Activated CD4-positive, alpha-beta T cell treated with anti-CD3 and anti-CD28 coated beads, Interleukin-10, Interleukin-2, amounts not matched to agents 100 ng/mL and 50 ng/mL, durations not matched to agents 16 hours and 8 hours (primary cell): ENCODE measurements around the gene FAM110D.

Source experiments
- DNase-seq: peaks from one replicate; pipeline ENCODE4 v3.0.0-alpha.2; 2020

The FAM110D gene

GRCh38 chr1:26130695-26131094 is 28.2 kb upstream of the FAM110D start:
- no peak for DNase-seq

- DNase-seq: no peak
Measured at GRCh38 chr1:26132128-26132833, 26.6 kb upstream of the FAM110D start.

GRCh38 chr1:26132834-26133167 is 26.1 kb upstream of the FAM110D start:
- no peak for DNase-seq

GRCh38 chr1:26134466-26134865 is 24.4 kb upstream of the FAM110D start:
- no peak for DNase-seq

GRCh38 chr1:26138974-26139558 is 19.8 kb upstream of the FAM110D start:
- DNase-seq: no peak

DNA sequence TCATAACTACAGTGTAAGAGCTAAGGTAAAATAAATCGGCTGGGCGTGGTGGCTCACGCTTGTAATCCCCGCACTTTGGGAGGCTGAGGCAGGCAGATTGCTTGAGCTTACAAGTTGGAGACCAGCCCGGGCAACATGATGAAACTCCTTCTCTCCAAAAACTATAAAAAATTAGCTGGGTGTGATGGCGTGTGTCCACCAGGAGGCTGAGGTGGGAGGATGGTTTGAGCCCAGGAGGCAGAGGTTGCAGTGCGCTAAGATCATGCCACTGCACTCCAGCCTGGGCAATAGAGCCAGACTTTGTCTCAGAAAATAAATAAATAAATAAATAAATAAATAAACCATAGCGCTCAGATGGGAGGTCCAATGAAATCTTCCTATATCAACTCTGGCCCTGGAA is 16.7 kb upstream of the FAM110D start:
- DNase-seq: no peak

DNA sequence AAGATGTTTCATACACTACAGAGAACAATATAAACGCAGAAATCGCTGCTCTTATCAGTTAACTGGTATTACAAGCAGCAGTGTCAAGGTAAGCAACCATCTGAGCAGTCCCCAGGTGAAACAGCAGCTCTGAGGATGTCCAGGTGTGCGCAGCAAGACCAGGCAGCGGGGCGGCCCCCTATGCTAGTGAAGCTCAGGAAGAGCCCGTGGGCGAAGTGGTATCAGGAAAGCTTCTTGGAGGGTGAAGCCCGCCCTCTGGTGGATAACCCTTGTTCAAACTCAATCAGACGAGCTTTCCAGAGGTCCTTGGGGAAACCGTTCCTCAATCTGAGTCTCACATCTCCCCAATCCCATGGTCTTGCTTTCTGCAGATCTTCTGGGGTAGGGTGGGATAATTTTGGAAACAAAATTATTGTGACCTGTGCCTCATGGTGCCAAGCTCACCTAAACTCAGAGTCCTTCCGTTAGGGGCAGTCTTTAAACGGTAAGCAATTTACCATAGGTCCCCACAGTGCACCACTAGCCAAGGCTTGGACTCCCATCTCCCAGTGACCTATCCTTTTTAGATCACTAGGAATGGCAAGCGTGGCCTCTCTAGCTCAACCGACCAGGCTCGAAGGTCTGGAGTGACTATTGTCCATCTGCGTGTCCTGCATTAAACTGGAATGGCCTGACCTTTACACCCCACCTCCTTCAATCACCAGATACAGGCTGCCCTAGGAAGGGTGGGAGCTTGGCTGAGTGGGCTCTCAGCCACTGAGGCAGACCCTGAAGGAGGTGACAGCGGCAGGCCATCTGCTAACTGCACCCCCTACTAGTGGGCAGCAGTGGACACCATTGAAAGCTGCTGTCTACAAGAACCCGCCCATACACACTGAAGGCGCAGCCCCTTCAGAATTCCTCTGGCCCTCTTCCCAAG is 13.6 kb upstream of the FAM110D start:
- peak; percentile 80 for DNase-seq

- DNase-seq: no peak
Measured at GRCh38 chr1:26145960-26146294, 13.0 kb upstream of the FAM110D start.

- no peak for DNase-seq
Measured at GRCh38 chr1:26148887-26149286, 10.0 kb upstream of the FAM110D start.

GRCh38 chr1:26153966-26154532 is 4.8 kb upstream of the FAM110D start:
- DNase-seq: no peak

- no peak for DNase-seq
Measured at GRCh38 chr1:26154750-26155149, 4.1 kb upstream of the FAM110D start.

- no peak for DNase-seq
Measured at GRCh38 chr1:26155370-26156284, 3.3 kb upstream of the FAM110D start.

DNA sequence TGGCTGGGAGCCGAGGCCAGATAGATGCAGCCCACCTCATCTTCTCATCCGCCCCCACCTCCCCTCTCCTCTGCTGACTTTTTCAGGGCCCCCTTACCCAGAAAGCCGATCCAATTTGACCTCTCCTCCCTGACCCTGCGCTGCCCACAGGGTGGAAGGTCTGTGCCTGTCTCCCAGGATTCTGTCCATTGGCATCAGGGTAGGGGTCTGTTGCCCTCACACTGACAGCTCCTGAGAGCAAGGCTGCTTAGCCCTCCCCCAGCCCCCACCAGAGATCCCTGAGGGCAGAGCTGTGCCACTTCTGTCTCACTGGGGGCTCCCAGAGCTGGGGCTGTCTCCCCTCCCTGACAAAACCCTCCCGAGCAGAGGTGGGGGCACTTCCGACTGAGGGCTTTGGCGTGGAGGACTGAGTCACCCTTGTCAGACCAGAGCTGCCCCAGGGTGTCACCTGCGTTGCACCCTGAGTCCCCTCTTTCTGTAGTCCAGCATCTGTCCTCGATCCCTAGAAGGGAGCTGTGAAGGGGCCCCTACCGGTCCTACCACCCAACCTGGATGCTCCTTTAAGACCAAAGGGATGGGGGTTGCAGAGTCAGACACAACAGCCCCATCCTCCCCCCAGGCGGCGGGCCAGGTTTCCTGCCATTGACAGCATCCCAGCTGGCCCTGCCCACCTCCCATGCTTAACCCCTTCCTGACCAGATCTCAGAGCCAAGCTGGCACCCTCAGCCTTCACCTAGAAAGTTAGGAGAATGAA is 2.4 kb upstream of the FAM110D start:
- DNase-seq: no peak

DNA sequence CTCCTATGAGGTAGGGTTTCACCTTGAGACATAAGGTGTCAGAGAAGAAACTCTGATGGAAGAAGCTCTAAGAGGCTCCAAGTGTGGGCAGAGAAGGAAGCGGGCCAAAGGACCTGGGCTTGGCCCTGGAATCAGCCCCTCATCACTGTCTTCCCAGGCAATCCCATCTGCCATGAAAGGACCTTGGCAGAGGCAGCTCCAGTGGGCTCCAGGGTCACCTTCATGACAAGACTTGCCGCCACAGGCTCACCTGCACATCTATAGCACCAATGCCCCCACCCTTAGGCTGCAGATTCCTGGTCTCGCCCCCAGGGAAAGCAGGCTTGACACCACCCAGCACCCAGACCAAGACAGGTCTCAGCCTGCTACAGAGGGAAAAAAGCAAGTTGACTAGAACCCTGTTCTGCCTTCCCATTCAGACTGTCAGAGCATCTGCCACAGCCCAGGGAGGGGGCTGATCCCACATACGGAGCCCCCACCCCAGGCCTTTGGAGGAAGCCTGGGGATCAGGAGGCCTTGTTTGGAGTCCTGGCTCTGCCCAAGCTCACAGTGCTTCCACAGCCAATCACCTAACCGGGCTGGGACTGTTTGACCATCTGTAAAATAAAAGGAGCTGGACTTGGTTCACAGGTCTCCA is 490 bp upstream of the FAM110D start:
- no peak for DNase-seq

GRCh38 chr1:26159743-26160039 is 812 bp downstream of the FAM110D start:
- no peak for DNase-seq

DNA sequence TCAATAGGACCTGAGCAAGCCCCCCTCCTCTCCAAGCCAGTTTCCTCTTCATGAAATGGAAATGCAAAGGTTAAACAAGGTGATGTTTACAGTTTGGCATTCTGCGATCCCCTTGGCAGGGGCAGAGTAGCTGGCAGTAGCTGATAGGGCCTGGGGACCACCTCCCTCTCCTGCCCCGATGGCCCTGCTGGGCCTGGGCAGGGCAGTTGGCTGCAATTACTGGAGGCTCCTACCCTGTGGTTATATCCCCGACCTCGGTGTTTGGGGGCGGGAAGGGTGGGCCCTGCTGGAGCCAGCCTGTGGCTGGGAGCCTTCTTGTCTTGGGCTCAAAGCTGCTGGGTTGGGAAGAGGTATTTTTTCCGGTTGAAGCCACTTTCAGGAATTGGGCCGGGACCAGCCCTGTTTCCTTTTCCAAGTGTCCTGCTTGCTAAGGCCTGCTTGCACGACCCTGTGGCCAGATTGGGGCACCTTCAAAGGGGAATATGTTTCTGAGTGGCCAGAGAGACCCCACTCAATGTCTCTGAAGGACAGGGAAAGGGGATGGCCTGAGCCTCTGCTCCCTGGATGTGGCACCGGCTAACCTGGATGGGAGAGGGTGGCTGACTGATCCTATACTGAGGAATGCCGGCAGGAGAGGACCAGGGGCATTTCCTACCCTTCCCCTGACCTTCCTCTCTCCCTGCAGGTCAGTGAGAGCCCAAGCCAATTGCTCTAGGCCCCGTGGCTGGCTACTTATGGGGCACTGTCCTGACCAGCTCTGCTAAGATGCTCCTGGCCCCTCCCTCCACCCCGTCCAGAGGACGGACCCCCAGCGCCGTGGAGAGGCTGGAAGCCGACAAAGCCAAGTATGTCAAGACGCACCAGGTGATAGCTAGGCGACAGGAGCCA is 1.9 kb downstream of the FAM110D start:
- DNase-seq: no peak

DNA sequence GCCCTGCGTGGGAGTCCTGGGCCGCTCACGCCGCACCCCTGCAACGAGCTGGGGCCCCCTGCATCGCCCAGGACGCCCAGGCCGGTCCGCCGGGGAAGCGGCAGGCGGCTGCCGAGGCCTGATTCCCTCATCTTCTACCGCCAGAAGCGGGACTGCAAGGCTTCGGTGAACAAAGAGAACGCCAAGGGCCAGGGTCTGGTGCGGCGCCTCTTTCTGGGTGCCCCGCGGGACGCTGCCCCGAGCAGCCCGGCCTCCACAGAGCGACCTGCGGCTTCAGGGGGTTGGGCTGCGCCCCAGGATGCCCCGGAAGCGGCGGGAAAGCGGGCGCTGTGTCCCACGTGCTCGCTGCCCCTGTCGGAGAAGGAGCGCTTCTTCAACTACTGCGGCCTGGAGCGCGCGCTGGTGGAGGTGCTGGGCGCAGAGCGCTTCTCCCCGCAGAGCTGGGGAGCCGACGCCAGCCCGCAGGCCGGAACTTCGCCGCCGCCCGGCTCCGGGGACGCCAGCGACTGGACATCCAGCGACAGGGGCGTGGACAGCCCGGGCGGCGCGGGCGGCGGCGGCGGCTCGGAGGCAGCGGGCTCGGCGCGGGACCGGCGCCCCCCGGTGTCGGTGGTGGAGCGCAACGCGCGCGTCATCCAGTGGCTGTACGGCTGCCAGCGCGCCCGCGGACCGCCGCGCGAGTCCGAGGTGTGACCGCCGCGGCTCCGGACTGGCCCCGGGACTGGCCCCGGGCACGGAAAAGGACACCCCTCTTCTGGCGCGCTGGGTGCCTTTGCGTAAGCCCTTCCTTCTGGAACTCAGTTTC is 2.7 kb downstream of the FAM110D start:
- peak; percentile 50 for DNase-seq

- DNase-seq: no peak
Measured at GRCh38 chr1:26162220-26162709, 3.4 kb downstream of the FAM110D start.

- no peak for DNase-seq
Measured at GRCh38 chr1:26163684-26164035, 4.8 kb downstream of the FAM110D start.
